ENCODE results near the gene CDK13. TPM values are rescaled to one million over a fixed set of nuclear protein-coding genes. Genes with fewer than 3 reads are reported as not detected.

Gene CDK13
- polyA plus RNA-seq, 1 experiment: 24.1 TPM

- TF ChIP-seq CTCF (IDR thresholded peaks at IDR 0.05; ENCODE audit: insufficient read depth, low read depth, low read length): no peak
- DNase-seq (ENCODE audit: low read depth): no peak
- POLR2A ChIA-PET: interaction anchor here (0.7 kb wide), 1 partner anchor 16 kb away, joined by 12 read pairs; no protein-coding TSS in a partner anchor
- Histone ChIP-seq H3K27me3 (ENCODE audit: control insufficient read depth, insufficient read depth, low read length) (no peaks in the 10 kb centered on the region), H3K36me3 (ENCODE audit: control insufficient read depth, insufficient read depth, low read length) (no peaks in the 10 kb centered on the region), H3K4me3 (ENCODE audit: low read depth, low read length) (peak overlapping the region; percentile 65)
- CTCF ChIA-PET: interaction anchor here (0.8 to 1.9 kb wide), 3 partner anchors 10 to 104 kb away, joined by 4 to 5 read pairs (median 4); no protein-coding TSS in a partner anchor
Measured at GRCh38 chr7:39948375-39948955, 1.6 kb upstream of the CDK13 start.

GRCh38 chr7:39948956-39949928 lies 814 bp upstream of the CDK13 start:
- Histone ChIP-seq H3K27me3 (ENCODE audit: control insufficient read depth, insufficient read depth, low read length) (no peaks in the 10 kb centered on the region), H3K36me3 (ENCODE audit: control insufficient read depth, insufficient read depth, low read length) (no peaks in the 10 kb centered on the region), H3K4me3 (ENCODE audit: low read depth, low read length) (peak overlapping the region; percentile 65)
- POLR2A ChIA-PET: interaction anchor here (0.7 kb wide), 1 partner anchor 17 kb away, joined by 12 read pairs; no protein-coding TSS in a partner anchor
- DNase-seq (ENCODE audit: low read depth): peak; percentile 99
- CTCF ChIA-PET: interaction anchor here (0.6 to 1.9 kb wide), 5 partner anchors 9 to 185 kb away, joined by 3 to 7 read pairs (median 4); partner anchors contain the start of genes MPLKIP and SUGCT
- peak; percentile 18; the same call in 1 of the 2 replicates for TF ChIP-seq CTCF (IDR thresholded peaks at IDR 0.05; ENCODE audit: insufficient read depth, low read depth, low read length)

DNA sequence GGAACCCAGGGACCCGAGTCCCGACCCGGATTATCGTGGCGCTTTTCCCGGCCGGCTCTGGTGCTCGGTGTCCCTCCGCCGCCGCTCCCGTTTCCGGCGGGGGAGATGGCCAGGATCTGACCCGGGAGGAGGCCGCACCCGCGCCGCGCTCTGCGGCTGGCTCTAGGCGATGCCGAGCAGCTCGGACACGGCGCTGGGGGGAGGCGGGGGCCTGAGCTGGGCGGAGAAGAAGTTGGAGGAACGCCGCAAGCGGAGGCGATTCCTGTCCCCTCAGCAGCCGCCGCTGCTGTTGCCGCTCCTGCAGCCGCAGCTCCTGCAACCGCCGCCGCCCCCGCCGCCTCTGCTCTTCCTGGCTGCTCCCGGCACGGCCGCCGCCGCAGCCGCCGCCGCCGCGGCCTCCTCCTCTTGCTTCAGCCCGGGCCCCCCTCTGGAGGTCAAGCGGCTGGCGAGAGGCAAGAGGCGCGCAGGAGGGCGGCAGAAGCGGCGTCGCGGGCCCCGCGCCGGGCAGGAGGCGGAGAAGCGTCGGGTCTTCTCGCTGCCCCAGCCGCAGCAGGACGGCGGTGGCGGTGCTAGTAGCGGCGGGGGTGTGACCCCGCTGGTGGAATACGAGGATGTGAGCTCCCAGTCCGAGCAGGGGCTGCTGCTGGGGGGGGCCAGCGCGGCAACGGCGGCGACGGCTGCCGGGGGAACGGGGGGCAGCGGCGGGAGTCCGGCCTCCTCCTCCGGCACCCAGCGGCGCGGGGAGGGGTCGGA lies 593 bp downstream of the CDK13 start:
- POLR2A ChIA-PET: no interaction called here
- no peaks in the 10 kb centered on the region for H3K36me3 ChIP-seq (ENCODE audit: control insufficient read depth, insufficient read depth, low read length)
- H3K4me3 ChIP-seq (ENCODE audit: low read depth, low read length): peak overlapping the region; percentile 65
- TF ChIP-seq CTCF (IDR thresholded peaks at IDR 0.05; ENCODE audit: insufficient read depth, low read depth, low read length): no peak
- H3K27me3 ChIP-seq (ENCODE audit: control insufficient read depth, insufficient read depth, low read length): no peaks in the 10 kb centered on the region
- CTCF ChIA-PET: interaction anchor here (0.8 kb wide), 1 partner anchor 184 kb away, joined by 3 read pairs; the partner anchor contains the start of genes MPLKIP and SUGCT
- DNase-seq (ENCODE audit: low read depth): no peak

DNA sequence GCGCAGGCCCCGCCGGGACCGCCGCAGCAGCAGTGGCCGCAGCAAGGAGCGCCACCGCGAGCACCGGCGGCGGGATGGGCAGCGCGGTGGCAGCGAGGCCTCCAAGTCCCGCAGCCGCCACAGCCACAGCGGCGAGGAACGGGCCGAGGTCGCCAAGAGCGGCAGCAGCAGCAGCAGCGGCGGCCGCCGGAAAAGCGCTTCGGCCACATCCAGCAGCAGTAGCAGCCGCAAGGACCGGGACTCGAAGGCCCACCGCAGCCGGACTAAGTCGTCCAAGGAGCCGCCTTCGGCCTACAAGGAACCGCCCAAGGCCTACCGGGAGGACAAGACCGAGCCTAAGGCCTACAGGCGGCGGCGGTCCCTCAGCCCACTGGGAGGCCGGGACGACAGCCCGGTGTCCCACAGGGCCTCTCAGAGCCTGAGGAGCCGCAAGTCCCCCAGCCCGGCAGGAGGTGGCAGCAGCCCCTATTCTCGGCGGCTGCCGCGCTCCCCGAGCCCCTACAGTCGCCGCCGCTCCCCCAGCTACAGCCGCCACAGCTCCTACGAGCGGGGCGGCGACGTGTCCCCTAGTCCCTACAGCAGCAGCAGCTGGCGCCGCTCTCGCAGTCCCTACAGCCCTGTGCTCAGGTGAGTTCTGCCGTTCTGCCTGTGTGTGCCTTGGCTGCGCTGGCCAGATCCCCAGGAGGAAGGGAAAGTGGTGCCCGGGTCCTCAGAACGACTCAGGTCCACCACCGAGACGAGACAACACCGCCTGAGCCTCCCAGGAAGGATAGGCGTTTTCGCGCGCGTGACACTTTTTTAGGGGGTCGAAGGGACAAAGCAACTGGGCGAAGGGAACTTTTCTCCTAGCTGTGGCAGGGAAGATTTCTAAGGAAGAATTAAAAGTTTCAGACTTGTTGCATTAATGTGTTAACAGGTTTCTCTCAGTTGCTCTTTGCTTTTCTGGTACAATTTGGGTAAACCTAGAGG lies 1.5 kb downstream of the CDK13 start:
- Histone ChIP-seq H3K36me3 (ENCODE audit: control insufficient read depth, insufficient read depth, low read length) (no peaks in the 10 kb centered on the region), H3K4me3 (ENCODE audit: low read depth, low read length) (peak overlapping the region; percentile 65), H3K27me3 (ENCODE audit: control insufficient read depth, insufficient read depth, low read length) (no peaks in the 10 kb centered on the region)
- no peak for DNase-seq (ENCODE audit: low read depth)
- ChIA-PET CTCF (interaction anchor here (1.0 to 1.5 kb wide), 3 partner anchors 34 to 133 kb away, joined by 3 to 7 read pairs (median 3); no protein-coding TSS in a partner anchor), POLR2A (no interaction called here)
- TF ChIP-seq CTCF (IDR thresholded peaks at IDR 0.05; ENCODE audit: insufficient read depth, low read depth, low read length): peak; percentile 48
